T-helper 1 cell (primary cell): ENCODE data around the gene IFI27L2.
A peak's percentile ranks its signal among the peaks of the same experiment; 100 is the strongest.

Source experiments
- DNase-seq, 5 donors: peaks; one replicate each; pipeline ENCODE4 v3.0.0-alpha.2; 2012 to 2020

Gene IFI27L2

GRCh38 chr14:94145902-94146527 is 16.6 kb upstream of the IFI27L2 start:
- DNase-seq: no peak

DNA sequence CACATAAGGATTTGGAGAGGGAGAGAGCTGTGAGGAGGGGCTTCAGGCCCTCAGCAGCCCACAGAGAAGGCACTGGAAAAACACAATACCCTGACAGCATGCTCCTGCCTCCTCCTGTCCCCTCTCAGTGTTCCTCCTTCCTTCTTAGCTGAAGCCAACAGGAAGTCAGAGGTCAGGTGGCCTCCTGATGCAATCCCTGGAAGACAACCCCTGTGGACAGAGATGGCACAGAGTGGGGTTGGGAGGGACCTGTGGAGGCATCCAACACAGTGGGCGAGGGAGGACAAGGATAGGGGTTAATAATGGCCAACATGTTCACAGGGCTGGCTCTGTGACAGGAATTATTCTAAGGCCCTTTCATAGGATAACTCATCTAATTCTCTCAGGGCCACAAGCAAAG is 15.4 kb upstream of the IFI27L2 start:
- peak in 1 of 5 donors; percentile 20 for DNase-seq

GRCh38 chr14:94143711-94144110 is 14.3 kb upstream of the IFI27L2 start:
- no peak for DNase-seq

DNA sequence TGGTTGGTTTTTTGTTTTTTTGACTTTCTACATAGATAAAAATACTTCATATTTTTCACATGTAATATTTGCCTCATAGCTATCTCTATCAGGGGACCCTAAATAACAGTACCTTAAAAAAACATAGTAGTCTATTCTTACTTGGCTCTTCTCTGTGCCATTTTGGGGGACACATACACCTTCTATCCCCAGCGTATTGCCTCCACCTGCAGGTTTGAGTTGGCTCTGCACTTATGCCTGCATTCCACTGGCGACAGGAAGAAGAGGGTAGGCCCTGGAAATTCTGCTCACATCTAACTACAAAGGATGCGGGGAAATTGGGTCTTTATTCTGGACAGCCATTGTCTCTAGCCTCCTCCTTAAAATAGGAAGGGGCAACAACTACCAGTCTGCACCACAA is 13.8 kb upstream of the IFI27L2 start:
- no peak for DNase-seq

- no peak for DNase-seq
Measured at GRCh38 chr14:94142836-94143235, 13.4 kb upstream of the IFI27L2 start.

GRCh38 chr14:94142247-94142646 is 12.8 kb upstream of the IFI27L2 start:
- no peak for DNase-seq

DNA sequence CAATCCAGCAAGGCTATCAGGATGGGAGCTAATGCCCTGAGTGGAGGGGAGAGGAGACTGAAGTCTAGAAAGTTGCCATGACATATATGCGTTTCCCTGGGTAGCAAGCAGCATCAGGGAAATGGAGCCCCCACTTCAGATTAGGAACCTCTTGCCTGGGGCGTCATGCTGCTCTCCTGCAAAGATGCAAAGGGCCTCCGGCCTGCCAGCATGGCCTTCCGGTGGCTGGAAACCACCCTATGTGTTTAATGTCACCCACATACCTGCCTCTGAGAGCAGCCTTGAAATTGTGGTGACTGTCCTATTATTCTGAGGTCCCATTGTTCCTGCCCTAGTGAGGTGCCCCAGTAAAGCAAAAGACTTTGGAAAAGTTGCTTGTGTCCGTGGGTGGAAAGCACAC is 10.0 kb upstream of the IFI27L2 start:
- no peak for DNase-seq

GRCh38 chr14:94139006-94139405 is 9.6 kb upstream of the IFI27L2 start:
- DNase-seq: no peak

DNA sequence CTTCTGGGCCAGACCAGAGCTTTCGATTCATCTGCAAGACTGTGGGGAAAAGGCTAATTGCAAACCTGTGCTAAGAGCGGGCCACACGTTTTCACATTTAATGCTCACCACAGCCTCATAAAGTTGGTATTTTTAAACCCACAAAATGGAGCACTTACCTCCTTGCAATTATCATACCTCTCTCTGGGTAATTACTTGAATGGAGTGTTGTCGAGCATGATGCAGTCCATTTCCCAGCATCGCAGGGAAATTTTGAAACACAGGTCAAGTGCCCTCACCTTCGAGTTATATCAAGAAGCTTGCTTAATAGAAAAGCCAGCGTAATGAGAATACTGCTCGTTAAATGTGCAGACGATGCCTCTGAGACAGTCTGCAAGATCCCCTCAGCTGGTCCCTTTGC is 8.8 kb upstream of the IFI27L2 start:
- no peak for DNase-seq

- peak; percentile 58 to 81 (median 71) for DNase-seq
Measured at GRCh38 chr14:94136575-94137331, 7.3 kb upstream of the IFI27L2 start.

DNA sequence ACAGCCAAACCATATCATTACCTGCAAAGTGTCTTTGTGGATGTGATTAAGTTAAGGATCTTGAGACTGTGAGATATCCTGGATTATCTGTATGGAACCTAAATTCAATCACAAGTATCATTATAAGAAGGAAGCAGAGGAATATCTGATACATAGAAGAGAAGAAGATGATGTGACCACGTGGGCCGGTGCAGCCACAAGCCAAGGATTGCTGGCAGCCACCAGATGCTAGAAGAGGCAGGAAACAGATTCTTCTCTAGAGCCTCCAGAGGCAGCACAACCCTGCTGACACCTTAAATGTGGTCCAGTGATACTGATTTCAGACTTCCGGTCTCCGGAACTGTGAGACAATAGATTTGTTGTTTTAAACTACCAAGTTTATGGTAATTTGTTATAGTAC is 6.1 kb upstream of the IFI27L2 start:
- peak in 1 of 5 donors; percentile 6 for DNase-seq

DNA sequence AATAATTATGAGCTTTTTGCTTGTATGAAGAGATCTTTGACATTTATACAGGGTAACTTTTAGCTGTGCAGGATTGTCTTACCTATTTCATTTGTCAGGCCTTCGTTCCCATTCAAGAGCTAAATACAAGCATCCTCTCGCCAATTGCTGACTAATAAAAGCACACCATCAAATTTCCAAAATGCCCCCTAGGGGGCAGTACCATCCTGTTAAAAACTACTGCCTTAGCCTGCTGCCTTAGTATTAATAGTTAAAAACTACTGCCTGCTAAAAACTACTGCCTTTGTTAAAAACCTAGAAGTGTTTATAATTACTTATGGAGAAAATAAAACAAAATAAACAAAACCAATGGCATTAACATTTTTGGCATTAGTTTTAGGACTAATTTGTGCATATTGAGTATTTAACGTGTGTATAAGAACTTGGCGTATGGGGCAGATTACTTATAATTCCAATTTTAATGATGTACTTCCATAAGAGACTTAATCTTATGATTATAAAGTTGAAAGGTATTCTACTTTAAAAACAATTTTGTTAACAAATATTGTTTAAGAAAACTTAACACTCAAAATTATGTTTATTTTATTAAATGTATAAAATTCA is 3.0 kb upstream of the IFI27L2 start:
- DNase-seq: peak in 4 of 5 donors; percentile 35 to 70 (median 52)

DNA sequence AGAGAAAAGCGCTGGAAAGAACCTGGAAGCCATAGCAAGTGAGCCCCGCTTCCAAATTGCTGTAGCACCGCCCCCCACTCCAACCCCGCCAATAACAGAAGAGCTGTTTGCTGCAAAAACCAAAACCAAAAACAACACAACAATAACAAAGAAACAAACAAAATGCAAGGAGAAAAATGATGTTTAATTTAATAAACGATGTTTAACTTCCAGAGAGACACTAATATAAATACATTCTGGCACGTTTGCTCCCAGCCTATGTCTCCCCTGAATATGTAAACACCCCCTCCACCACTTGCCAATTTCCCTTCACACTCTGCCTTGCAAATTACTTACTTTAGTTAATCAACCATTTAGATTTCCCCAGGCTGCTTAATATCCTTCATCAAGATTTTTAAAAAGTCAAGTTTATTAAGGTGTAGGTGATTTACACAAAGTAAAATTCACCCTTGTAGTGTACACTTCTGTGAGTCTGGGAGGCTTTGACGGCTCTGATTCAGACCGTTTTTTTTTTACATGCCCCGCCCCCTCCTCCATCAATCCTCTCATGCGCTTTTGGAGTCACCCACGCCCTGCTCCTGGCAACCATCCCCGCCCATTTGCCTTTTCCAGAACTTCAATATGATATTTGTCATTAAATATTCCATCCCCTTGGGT is 482 bp upstream of the IFI27L2 start:
- DNase-seq: peak in 2 of 5 donors; percentile 11 to 48

- no peak for DNase-seq
Measured at GRCh38 chr14:94128216-94128839, 1.1 kb downstream of the IFI27L2 start.

- DNase-seq: no peak
Measured at GRCh38 chr14:94127330-94127729, 2.1 kb downstream of the IFI27L2 start.

DNA sequence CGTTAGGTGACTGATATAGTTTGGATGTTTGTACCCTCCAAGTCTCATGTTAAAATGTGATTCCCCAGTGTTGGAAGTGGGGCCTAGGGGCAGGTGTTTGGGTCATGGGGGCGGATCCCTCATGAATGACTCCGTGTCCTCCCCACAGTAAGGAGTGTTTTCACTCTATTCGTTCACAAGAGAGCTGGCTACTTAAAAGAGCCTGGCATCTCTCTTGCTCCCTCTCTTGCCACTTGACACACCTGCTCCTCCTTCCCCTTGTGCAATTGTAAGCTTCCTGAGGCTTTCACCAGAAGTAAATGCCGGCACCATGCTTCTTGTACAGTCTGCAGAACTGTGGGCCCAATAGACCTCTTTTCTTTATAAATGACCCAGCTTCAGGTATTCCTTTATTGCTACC is 2.6 kb downstream of the IFI27L2 start:
- DNase-seq: no peak

DNA sequence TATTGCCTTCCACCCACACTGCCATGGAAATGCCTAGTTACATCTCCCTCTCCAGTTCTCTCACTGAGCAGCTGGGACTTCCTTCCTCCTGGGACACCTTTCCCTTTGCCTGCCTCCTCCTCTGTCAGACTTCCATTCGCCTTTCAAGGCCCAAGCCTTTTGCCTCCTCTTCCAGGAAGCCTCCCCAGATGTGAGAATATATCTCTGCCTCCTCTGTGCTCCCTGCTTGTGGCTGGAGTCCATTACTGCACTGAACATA is 3.1 kb downstream of the IFI27L2 start:
- DNase-seq: no peak

GRCh38 chr14:94125659-94126418 is 3.6 kb downstream of the IFI27L2 start:
- no peak for DNase-seq

- no peak for DNase-seq
Measured at GRCh38 chr14:94124582-94125377, 4.6 kb downstream of the IFI27L2 start.

- no peak for DNase-seq
Measured at GRCh38 chr14:94123868-94124267, 5.5 kb downstream of the IFI27L2 start.

GRCh38 chr14:94123296-94123695 is 6.1 kb downstream of the IFI27L2 start:
- DNase-seq: no peak

DNA sequence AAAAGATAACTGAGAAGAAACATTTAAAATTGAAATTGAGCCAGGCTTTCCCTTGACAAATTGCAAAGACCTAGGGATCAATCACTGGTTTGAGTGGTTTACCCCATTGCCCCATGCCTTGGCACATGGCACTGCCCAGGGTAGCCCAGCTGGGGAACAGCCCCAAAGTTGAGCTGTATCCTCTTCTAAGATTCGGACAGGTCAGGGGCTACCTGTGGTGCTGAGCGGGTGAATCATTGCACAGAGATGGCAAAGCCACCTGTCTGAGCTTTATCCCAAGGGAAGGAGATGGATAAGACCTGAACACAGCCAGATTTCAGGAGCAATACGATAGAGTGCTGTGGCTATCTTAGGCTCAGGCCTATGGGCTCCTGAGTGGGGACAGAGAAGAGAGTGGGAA is 7.0 kb downstream of the IFI27L2 start:
- no peak for DNase-seq
